Caco-2 (cell line): Measurements from ENCODE around the gene CDIP1. TPM values are rescaled to one million over a fixed set of nuclear protein-coding genes. Genes with fewer than 3 reads are reported as not detected.

Experiments used
- BruUV-seq: library from RNA; stranded (reverse); fragments of 400-500 nt; replicated peaks from 2 replicates; lab custom pipeline; 2021; lab: Mats Ljungman, UMichigan
- CTCF ChIA-PET: fragments of 300-600 bp; sonication (Branson Sonifier 250); formaldehyde crosslinking; loops from one replicate; lab custom pipeline; 2022; ENCODE audit warnings: antibody characterized with exemption; lab: Charles Lee
- POLR2A ChIA-PET: fragments of 300-600 bp; sonication (Branson Sonifier 250); formaldehyde crosslinking; loops from one replicate; lab custom pipeline; 2022; ENCODE audit warnings: antibody characterized with exemption; lab: Charles Lee
- DNase-seq, 2 experiments: peaks; one replicate each; pipeline versions ENCODE4 v3.0.0 to v3.0.0-alpha.2; 2020 to 2022
- H3K27me3 ChIP-seq: replicated peaks from 2 replicates; pipeline ENCODE4 v1.6.0; 2011; ENCODE audit warnings: low read length; ENCODE audit not compliant: control insufficient read depth, insufficient read depth
- H3K36me3 ChIP-seq: 2 replicates; pipeline ENCODE4 v1.5.1; 2011; ENCODE audit warnings: low read length; ENCODE audit not compliant: control insufficient read depth, insufficient read depth
- H3K4me1 ChIP-seq: fragments of 250-450 bp; sonication (Bioruptor Pico); 2 replicates; pipeline ENCODE4 v1.5.1; 2020; ENCODE audit warnings: mild to moderate bottlenecking
- H3K4me3 ChIP-seq: 2 replicates; pipeline ENCODE4 v1.5.1; 2011; ENCODE audit warnings: low read depth, mild to moderate bottlenecking, control low read depth, low read length
- H3K9me3 ChIP-seq: fragments of 250-450 bp; sonication (Bioruptor Pico); 2 replicates; pipeline ENCODE4 v1.5.1; 2020; ENCODE audit warnings: mild to moderate bottlenecking, moderate library complexity
- H3K27ac Mint-ChIP-seq: one replicate; pipeline ENCODE4 v1.8.0; 2022; ENCODE audit warnings: mixed read lengths; ENCODE audit not compliant: unreplicated experiment
- H3K27me3 Mint-ChIP-seq: one replicate; pipeline ENCODE4 v1.8.0; 2022; ENCODE audit warnings: mixed read lengths; ENCODE audit not compliant: insufficient read depth, unreplicated experiment
- H3K36me3 Mint-ChIP-seq: one replicate; pipeline ENCODE4 v1.8.0; 2022; ENCODE audit warnings: mild to moderate bottlenecking, mixed read lengths; ENCODE audit not compliant: insufficient read depth, unreplicated experiment
- H3K4me1 Mint-ChIP-seq: one replicate; pipeline ENCODE4 v1.8.0; 2022; ENCODE audit warnings: low read depth, mixed read lengths; ENCODE audit not compliant: unreplicated experiment
- H3K4me3 Mint-ChIP-seq: one replicate; pipeline ENCODE4 v1.8.0; 2022; ENCODE audit warnings: mild to moderate bottlenecking, moderate library complexity, mixed read lengths; ENCODE audit not compliant: unreplicated experiment
- H3K9me3 Mint-ChIP-seq: one replicate; pipeline ENCODE4 v1.8.0; 2022; ENCODE audit warnings: mixed read lengths; ENCODE audit not compliant: unreplicated experiment
- CTCF ChIP-seq, 2 experiments: fragments of 200-600 bp in 1 of 2; IDR thresholded peaks; 1 replicate in 1 of 2; 2 replicates in 1 of 2; pipeline versions ENCODE4 v1.5.1 to v1.8.0; 2011 to 2022; ENCODE audit warnings: antibody characterized with exemption in 1 of 2, control low read depth in 1 of 2, inconsistent platforms in 1 of 2, low read depth in 1 of 2, low read length in 1 of 2, mild to moderate bottlenecking in 1 of 2, moderate library complexity in 1 of 2; ENCODE audit not compliant: insufficient read depth in 1 of 2, severe bottlenecking in 1 of 2, unreplicated experiment in 1 of 2
- intact Hi-C: fragments of 100-400 bp; cut with micrococcal nuclease; formaldehyde crosslinking; loops from one replicate; pipeline ENCODE4 v1.10.0; 2022; ENCODE audit not compliant: unreplicated experiment
- total RNA-seq: library from RNA; stranded (reverse); gene quantifications from 2 replicates; pipeline ENCODE4 v1.2.3, GENCODE V29; 2022

The CDIP1 gene
- total RNA-seq, 1 experiment from 2014 or later, result 51.7 TPM

GRCh38 chr16:4511441-4512082 lies 27.0 kb downstream of the CDIP1 start:
- BruUV-seq, result TSS peak; percentile 54
- no peaks in the 10 kb centered on the region for H3K27me3 ChIP-seq
- H3K27ac Mint-ChIP-seq, result no peak overlapping the region
- no peaks in the 10 kb centered on the region for H3K4me1 ChIP-seq
- TF ChIP-seq CTCF (IDR thresholded peaks at IDR 0.05; ENCODE audit: insufficient read depth in 1 of 2, low read depth in 1 of 2, low read length in 1 of 2, severe bottlenecking in 1 of 2, unreplicated experiment in 1 of 2), result peak; percentile 46 to 70
- H3K4me1 Mint-ChIP-seq, result no peaks in the 10 kb centered on the region
- H3K4me3 Mint-ChIP-seq, result no peak overlapping the region
- peak; percentile 64 to 76 for DNase-seq
- intact Hi-C loops, result loop anchor here (1.0 kb wide), 2 partner anchors 37 to 74 kb away; no protein-coding TSS in a partner anchor
- peaks cover 59% of the 10 kb centered on the region for H3K36me3 Mint-ChIP-seq
- no peaks in the 10 kb centered on the region for H3K27me3 Mint-ChIP-seq
- no peaks in the 10 kb centered on the region for H3K9me3 Mint-ChIP-seq
- ChIA-PET CTCF (interaction anchor here (0.7 kb wide), 1 partner anchor 27 kb away, joined by 3 read pairs; no protein-coding TSS in a partner anchor), POLR2A (no interaction called here)
- H3K9me3 ChIP-seq, result no peaks in the 10 kb centered on the region
- peaks cover 5% of the 10 kb centered on the region for H3K36me3 ChIP-seq
- no peak overlapping the region for H3K4me3 ChIP-seq

GRCh38 chr16:4510747-4511426 lies 27.7 kb downstream of the CDIP1 start:
- ChIA-PET CTCF (interaction anchor here (0.7 kb wide), 1 partner anchor 28 kb away, joined by 3 read pairs; no protein-coding TSS in a partner anchor), POLR2A (no interaction called here)
- Histone ChIP-seq H3K27me3 (no peaks in the 10 kb centered on the region), H3K36me3 (peaks cover 5% of the 10 kb centered on the region), H3K9me3 (no peaks in the 10 kb centered on the region), H3K4me1 (no peaks in the 10 kb centered on the region), H3K4me3 (no peak overlapping the region)
- Mint-ChIP-seq H3K27me3 (no peaks in the 10 kb centered on the region), H3K4me1 (no peaks in the 10 kb centered on the region), H3K36me3 (peaks cover 64% of the 10 kb centered on the region), H3K4me3 (no peak overlapping the region), H3K9me3 (no peaks in the 10 kb centered on the region), H3K27ac (no peak overlapping the region)
- no peak for DNase-seq
- no TSS peak for BruUV-seq
- TF ChIP-seq CTCF (IDR thresholded peaks at IDR 0.05; ENCODE audit: insufficient read depth in 1 of 2, low read depth in 1 of 2, low read length in 1 of 2, severe bottlenecking in 1 of 2, unreplicated experiment in 1 of 2), result no peak
- intact Hi-C loops, result loop anchor here (1.0 kb wide), 2 partner anchors 37 to 74 kb away; no protein-coding TSS in a partner anchor

- ChIA-PET CTCF (interaction anchor here (0.6 to 1.7 kb wide), 2 partner anchors 25 to 39 kb away, joined by 3 to 4 read pairs; no protein-coding TSS in a partner anchor), POLR2A (no interaction called here)
- no peak overlapping the region for H3K27ac Mint-ChIP-seq
- no peaks in the 10 kb centered on the region for H3K4me1 Mint-ChIP-seq
- no peak for TF ChIP-seq CTCF (IDR thresholded peaks at IDR 0.05; ENCODE audit: insufficient read depth in 1 of 2, low read depth in 1 of 2, low read length in 1 of 2, severe bottlenecking in 1 of 2, unreplicated experiment in 1 of 2)
- H3K9me3 ChIP-seq, result no peaks in the 10 kb centered on the region
- H3K27me3 Mint-ChIP-seq, result no peaks in the 10 kb centered on the region
- H3K36me3 ChIP-seq, result peaks cover 5% of the 10 kb centered on the region
- peaks cover 62% of the 10 kb centered on the region for H3K36me3 Mint-ChIP-seq
- no peak overlapping the region for H3K4me3 ChIP-seq
- no TSS peak for BruUV-seq
- H3K27me3 ChIP-seq, result no peaks in the 10 kb centered on the region
- H3K9me3 Mint-ChIP-seq, result no peaks in the 10 kb centered on the region
- intact Hi-C loops, result no loop called here
- H3K4me3 Mint-ChIP-seq, result no peak overlapping the region
- no peak for DNase-seq
- no peaks in the 10 kb centered on the region for H3K4me1 ChIP-seq
These were observed 28.4 kb downstream of the CDIP1 start for GRCh38 chr16:4510131-4510530.
